Mucosa of descending colon (tissue), 3 donors: ENCODE data around the gene FBXL13. TPM values are rescaled to one million over a fixed set of nuclear protein-coding genes. Genes with fewer than 3 reads are reported as not detected.

Experiments
- ATAC-seq: fragments of 200-7000 bp; cut with Tn5 transposase; one replicate; pipeline ENCODE4 v1.9.1; 2020; ENCODE audit warnings: mild to moderate bottlenecking, moderate library complexity
- DNase-seq, 3 donors: peaks; one replicate each; pipeline ENCODE4 v3.0.0-alpha.2; 2020
- H3K36me3 ChIP-seq: fragments of 200-600 bp; one replicate; pipeline ENCODE4 v1.8.0; 2021; ENCODE audit warnings: low read depth, mild to moderate bottlenecking
- H3K4me1 ChIP-seq: fragments of 200-600 bp; one replicate; pipeline ENCODE4 v1.8.0; 2021; ENCODE audit warnings: low read depth, mild to moderate bottlenecking
- H3K4me3 ChIP-seq: fragments of 200-600 bp; one replicate; pipeline ENCODE4 v1.8.0; 2021; ENCODE audit warnings: mild to moderate bottlenecking
- H3K9me3 ChIP-seq: fragments of 200-600 bp; one replicate; pipeline ENCODE4 v1.8.0; 2021; ENCODE audit warnings: mild to moderate bottlenecking
- intact Hi-C, 2 donors: fragments of 100-400 bp; cut with DNase I in 1 of 2; cut with micrococcal nuclease in 1 of 2; formaldehyde crosslinking; loops; one replicate each; pipeline versions ENCODE4 v1.11.0 to v1.11.1; 2022; cut with DNase I, micrococcal nuclease
- total RNA-seq, 3 donors: library from RNA; stranded (reverse); fragmentation: NEBNext Ultra II Directional in 2 of 3; extraction: Animal tissue kit (Norgen Biotek cat#: 25700) in 2 of 3; gene quantifications; one replicate each; pipeline versions ENCODE4 v1.2.1 to v1.2.4, GENCODE V29; 2021 to 2023
- TF ChIP-seq, protein P1 (sequence below): fragments of 200-600 bp; IDR thresholded peaks from one replicate; pipeline ENCODE4 v1.8.0; 2022; ENCODE audit warnings: antibody characterized with exemption, mild to moderate bottlenecking
- donor health status: DM: no; HTN: no; CAD: no; lungs with moderate emphysema.
- donor health status: DM: no; HTN: no; CAD: no.
- donor health status: DM: no; HTN: yes; CAD: no.

Gene FBXL13
- total RNA-seq, 3 donors from 2014 or later, result 0.65 to 1.8 (median 0.78) TPM

DNA sequence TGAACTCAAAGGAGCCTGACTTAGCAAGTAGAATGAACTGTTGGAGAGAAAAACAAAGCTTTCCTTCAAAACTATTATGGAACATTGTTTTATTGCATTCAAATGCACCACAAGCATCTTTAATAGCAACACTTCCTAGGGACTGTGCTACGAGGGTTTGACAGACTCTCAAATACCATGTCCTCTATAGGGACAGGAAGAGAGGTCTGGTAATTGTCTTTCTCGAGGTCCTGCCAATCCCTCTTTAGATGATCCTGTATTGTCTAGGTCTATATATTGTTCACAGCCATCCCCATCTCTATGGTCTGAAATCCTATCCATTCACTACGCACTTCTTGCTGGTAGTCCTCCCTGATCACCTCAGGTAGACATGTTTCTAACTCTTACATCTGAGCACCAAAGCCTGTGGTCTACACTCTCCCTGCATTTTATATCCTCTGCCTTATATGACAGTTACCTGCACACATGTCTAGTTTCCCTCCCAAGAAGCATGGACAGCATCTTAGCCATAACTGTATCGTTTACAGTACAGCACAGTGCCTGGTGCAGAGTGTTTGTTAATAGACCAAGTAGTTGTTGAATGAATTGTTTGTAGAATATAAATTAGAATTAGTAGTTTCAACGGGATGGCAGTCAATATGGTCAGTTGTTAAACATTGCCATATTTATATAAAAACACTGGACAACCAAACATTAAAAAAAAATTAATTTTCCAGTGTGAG lies 183.5 kb downstream of the FBXL13 start:
- H3K9me3 ChIP-seq, result no peaks in the 10 kb centered on the region
- ATAC-seq, result no peak
- H3K4me3 ChIP-seq, result no peak overlapping the region
- no peaks in the 10 kb centered on the region for H3K36me3 ChIP-seq
- H3K4me1 ChIP-seq, result no peaks in the 10 kb centered on the region
- intact Hi-C loops, result no loop called here
- DNase-seq, result no peak
- TF ChIP-seq, protein P1, sequence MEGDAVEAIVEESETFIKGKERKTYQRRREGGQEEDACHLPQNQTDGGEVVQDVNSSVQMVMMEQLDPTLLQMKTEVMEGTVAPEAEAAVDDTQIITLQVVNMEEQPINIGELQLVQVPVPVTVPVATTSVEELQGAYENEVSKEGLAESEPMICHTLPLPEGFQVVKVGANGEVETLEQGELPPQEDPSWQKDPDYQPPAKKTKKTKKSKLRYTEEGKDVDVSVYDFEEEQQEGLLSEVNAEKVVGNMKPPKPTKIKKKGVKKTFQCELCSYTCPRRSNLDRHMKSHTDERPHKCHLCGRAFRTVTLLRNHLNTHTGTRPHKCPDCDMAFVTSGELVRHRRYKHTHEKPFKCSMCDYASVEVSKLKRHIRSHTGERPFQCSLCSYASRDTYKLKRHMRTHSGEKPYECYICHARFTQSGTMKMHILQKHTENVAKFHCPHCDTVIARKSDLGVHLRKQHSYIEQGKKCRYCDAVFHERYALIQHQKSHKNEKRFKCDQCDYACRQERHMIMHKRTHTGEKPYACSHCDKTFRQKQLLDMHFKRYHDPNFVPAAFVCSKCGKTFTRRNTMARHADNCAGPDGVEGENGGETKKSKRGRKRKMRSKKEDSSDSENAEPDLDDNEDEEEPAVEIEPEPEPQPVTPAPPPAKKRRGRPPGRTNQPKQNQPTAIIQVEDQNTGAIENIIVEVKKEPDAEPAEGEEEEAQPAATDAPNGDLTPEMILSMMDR, result no peak

DNA sequence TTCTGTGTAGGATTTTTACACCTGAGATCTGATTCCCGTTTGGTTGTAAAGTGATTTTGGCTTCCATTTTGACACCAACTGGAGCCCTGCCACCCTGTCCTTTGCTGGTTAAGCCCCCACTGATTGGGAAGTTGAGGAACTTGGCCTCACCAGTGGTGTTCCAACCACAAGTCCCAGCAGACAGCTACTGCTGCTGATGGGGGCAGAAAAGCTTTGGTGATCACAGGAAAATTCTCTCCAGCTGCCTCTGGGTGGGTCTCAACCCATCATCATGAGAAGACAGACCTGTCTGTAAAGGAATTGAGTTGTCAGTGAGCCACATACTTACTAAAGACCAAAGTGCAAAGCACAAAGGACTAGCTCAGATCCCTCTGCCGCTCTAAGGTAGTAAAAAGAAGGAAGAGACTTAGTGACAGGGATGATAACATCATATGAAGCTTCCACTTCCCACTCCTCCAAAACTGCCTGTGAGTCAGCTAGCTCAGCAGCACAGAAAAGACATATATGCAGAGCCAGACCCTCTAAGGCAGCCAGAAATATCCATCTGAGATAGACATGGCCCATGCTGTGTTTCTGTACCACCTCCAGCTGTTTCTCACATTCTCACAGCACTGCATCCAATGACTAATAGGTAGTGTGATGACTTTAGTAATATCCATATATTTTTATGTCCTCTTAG lies 184.2 kb downstream of the FBXL13 start:
- Histone ChIP-seq H3K4me3 (no peak overlapping the region), H3K4me1 (no peaks in the 10 kb centered on the region), H3K36me3 (no peaks in the 10 kb centered on the region), H3K9me3 (no peaks in the 10 kb centered on the region)
- ATAC-seq, result peak; percentile 33
- TF ChIP-seq, protein P1, result no peak
- no peak for DNase-seq
- intact Hi-C loops, result no loop called here

DNA sequence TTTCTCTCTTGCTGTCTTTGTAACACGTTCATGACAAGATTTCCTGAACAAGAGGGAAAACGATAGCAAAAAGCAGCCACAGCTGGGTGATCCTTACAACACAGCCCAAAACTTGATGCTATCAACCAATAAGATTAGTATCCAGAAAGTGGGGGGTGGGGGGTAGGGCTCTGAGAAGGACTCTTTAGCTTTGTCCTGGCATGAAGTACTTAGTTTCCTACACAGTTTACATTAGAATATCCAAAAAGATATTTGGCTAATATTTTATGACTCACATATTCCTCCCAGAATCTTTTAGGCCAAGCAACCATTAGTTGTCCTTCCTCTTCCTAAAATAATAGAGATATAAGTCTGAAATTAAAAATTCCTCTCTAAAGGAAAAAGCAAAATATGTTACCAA lies 184.7 kb downstream of the FBXL13 start:
- no peaks in the 10 kb centered on the region for H3K9me3 ChIP-seq
- intact Hi-C loops, result no loop called here
- ATAC-seq (no peak), DNase-seq (no peak)
- no peaks in the 10 kb centered on the region for H3K4me1 ChIP-seq
- TF ChIP-seq, protein P1, result no peak
- H3K36me3 ChIP-seq, result no peaks in the 10 kb centered on the region
- H3K4me3 ChIP-seq, result no peak overlapping the region

DNA sequence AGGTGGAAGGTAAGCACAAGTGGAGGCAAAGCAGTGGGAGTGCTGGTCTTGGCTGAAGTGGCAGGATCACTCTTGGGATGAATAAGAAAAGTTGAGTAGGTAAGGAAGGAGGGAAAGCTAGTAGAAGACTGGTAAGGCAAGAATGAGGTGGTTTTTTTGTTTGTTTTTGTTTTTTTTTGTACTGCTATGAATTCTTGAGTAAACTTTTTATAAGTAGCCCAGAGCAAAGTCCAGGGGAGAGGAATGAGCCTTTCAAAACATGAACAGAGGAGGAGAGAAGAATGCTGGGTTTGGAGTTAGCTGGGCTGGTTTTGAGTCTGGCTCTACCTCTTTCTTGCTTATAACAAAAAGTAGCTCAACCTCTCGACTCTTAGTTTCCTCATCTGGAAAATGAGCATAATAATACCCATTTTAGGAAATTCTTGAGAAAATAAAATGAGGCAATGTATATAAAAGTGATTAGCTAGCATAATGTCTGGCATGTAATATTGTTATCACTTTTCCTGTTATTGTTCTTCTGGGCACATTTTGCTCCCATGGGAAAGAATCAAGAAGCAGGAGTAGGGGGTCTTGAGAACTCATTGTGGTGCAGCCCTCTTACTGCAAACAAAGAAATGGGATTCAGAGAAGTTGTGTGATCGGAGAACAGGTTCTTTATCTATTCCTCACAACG lies 185.9 kb downstream of the FBXL13 start:
- intact Hi-C loops, result no loop called here
- TF ChIP-seq, protein P1, result no peak
- no peaks in the 10 kb centered on the region for H3K9me3 ChIP-seq
- H3K4me3 ChIP-seq, result no peak overlapping the region
- no peaks in the 10 kb centered on the region for H3K36me3 ChIP-seq
- DNase-seq (no peak), ATAC-seq (peak; percentile 31)
- no peaks in the 10 kb centered on the region for H3K4me1 ChIP-seq

DNA sequence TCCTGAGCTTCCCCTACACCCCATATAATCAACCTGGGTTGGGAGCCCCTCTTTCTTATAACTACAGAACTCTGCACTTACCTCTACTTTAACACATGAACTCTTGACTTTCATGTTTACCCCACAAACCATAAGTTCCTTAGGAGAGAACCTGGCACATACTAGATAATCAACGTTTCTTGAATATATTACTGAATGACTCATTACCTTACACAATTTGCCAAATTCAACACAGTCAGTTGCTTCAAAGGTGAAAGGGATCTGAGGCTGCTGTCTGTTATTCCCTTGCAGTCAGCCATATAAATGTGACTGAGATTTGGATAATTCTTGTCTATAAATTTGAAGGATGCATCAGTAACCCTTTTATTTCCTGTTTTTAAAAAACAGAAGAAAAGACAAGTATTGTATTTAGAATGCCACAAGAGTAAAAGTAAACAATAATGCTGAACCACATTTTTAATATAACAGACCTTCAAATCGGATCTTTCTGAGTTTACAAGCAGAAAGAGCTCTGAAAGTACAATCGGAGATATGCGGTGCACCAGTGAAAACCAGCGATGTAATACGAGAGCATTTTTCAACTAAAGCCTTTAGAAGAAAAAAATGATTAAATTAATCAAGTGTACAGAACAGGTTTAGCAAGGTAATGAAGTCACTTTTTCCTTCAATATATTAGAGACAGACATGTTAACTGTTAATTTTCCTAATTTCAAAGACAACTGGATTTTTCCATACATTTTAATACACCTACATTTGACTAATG lies 191.3 kb downstream of the FBXL13 start:
- TF ChIP-seq, protein P1, result no peak
- no peak for DNase-seq
- no peak overlapping the region for H3K4me3 ChIP-seq
- H3K36me3 ChIP-seq, result no peaks in the 10 kb centered on the region
- H3K4me1 ChIP-seq, result no peaks in the 10 kb centered on the region
- intact Hi-C loops, result no loop called here
- H3K9me3 ChIP-seq, result no peaks in the 10 kb centered on the region
- ATAC-seq, result peak; percentile 42
